Natural killer cell treated with Interleukin-12 subunit alpha and Interleukin-12 subunit beta and Interleukin-15 and Interleukin-18, amount 100 ng/mL, for 72 hours (primary cell): ENCODE measurements around the gene RIPPLY3. TPM values are rescaled to one million over a fixed set of nuclear protein-coding genes. Genes with fewer than 3 reads are reported as not detected.
"Not testable (repeated sequence)": the region's sequence is repeated elsewhere in the genome, so short reads cannot be mapped to it uniquely, and the experiment has no call there.

Source experiments
- ATAC-seq, 2 donors: fragments of 150-1000 bp; cut with Tn5 transposase in 1 of 2; sonication (Bioruptor Pico), chemical (Tn5 transposase) in 1 of 2; 2 replicates each; pipeline ENCODE4 v1.10.0; 2021
- DNase-seq: peaks from one replicate; pipeline ENCODE4 v3.0.0; 2022; ENCODE audit warnings: low spot score
- H3K27ac Mint-ChIP-seq, 2 donors: 1 replicate in 1 of 2; 2 replicates in 1 of 2; pipeline ENCODE4 v1.8.0; 2022; ENCODE audit warnings: mixed read lengths in 2 of 2, mild to moderate bottlenecking in 1 of 2, moderate library complexity in 1 of 2
- H3K27me3 Mint-ChIP-seq, 2 donors: 1 replicate in 1 of 2; 2 replicates in 1 of 2; pipeline ENCODE4 v1.8.0; 2022; ENCODE audit warnings: mixed read lengths in 2 of 2
- H3K36me3 Mint-ChIP-seq: one replicate; pipeline ENCODE4 v1.8.0; 2022; ENCODE audit warnings: mixed read lengths
- H3K4me1 Mint-ChIP-seq, 2 donors: 1 replicate in 1 of 2; 2 replicates in 1 of 2; pipeline ENCODE4 v1.8.0; 2022; ENCODE audit warnings: low read depth in 2 of 2, mixed read lengths in 2 of 2, mild to moderate bottlenecking in 1 of 2
- H3K4me3 Mint-ChIP-seq: one replicate; pipeline ENCODE4 v1.8.0; 2022; ENCODE audit warnings: mixed read lengths
- H3K9me3 Mint-ChIP-seq: 2 replicates; pipeline ENCODE4 v1.8.0; 2022; ENCODE audit warnings: mixed read lengths
- total RNA-seq, 2 donors: library from RNA; stranded (reverse); gene quantifications; one replicate each; pipeline ENCODE4 v1.2.3, GENCODE V29; 2022

The RIPPLY3 gene
- total RNA-seq, 2 donors from 2014 or later = not detected

DNA sequence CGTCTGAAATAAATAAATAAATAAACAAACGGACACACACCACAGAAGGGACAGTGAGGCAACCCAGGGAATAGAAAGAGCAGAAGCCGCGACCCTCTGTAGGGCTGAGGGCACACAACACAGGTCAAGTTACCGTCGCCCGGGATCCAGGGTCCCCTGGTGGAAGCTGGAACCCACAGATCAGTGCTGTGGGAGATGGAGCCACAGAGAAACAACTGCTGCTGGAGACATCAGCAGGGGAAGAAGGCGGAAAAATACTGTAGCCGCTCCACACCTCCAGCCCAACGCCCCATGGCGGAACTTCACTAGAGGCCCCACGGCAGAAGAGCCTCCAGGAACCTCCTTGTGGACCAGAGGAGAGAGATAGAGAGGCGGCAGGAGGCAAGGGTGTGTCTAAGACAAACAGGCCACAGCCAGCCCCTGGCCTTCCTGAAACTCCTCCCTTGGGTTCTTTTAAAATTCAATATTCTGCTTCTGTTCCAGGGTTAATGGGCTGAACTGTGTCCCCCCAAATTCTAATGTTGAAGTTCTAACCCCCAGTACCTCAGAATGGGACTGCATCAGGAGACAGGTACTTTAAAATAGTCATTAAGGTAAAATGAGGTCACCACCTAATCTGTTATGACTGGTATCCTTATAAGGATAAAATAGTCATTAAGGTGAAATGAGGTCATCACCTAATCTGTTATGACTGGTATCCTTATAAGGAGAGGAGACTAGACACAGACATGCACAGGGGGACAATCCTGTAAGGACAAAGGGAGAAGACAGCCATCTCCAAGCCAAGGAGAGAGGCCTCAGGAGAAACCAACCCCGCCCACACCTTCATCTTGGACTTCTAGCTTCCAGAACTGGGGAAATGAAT lies 32.3 kb upstream of the RIPPLY3 start:
- Mint-ChIP-seq H3K9me3 (no peaks in the 10 kb centered on the region), H3K27me3 (no peaks in the 10 kb centered on the region), H3K4me1 (peaks cover 14 to 20% of the 10 kb centered on the region in 2 donors), H3K4me3 (no peak overlapping the region), H3K27ac (peak overlapping the region in 1 of 2 donors; percentile 3), H3K36me3 (no peaks in the 10 kb centered on the region)
- DNase-seq = no peak
- ATAC-seq = peak in 1 of 2 donors; percentile 58

DNA sequence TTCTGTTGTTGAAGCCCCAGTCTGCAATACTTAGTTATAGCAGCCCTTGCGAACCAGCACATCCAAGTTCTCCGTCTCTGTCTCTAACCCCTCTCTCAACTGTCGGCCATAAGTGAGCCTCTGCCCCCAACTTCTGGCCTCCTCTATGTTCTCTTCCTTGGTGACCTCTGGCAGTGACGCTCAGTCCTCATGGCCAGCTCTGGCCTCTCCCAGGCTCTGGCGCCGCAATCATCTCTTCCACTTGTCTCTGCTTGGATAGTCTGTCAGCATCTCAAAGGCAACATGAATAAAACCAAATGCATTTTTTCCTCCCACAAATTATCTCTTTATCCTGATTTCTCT lies 31.7 kb upstream of the RIPPLY3 start:
- peaks cover 14 to 20% of the 10 kb centered on the region in 2 donors for H3K4me1 Mint-ChIP-seq
- H3K9me3 Mint-ChIP-seq = no peaks in the 10 kb centered on the region
- no peaks in the 10 kb centered on the region for H3K27me3 Mint-ChIP-seq
- no peak for ATAC-seq
- H3K27ac Mint-ChIP-seq = no peak overlapping the region
- no peak for DNase-seq
- H3K36me3 Mint-ChIP-seq = no peaks in the 10 kb centered on the region
- H3K4me3 Mint-ChIP-seq = no peak overlapping the region

DNA sequence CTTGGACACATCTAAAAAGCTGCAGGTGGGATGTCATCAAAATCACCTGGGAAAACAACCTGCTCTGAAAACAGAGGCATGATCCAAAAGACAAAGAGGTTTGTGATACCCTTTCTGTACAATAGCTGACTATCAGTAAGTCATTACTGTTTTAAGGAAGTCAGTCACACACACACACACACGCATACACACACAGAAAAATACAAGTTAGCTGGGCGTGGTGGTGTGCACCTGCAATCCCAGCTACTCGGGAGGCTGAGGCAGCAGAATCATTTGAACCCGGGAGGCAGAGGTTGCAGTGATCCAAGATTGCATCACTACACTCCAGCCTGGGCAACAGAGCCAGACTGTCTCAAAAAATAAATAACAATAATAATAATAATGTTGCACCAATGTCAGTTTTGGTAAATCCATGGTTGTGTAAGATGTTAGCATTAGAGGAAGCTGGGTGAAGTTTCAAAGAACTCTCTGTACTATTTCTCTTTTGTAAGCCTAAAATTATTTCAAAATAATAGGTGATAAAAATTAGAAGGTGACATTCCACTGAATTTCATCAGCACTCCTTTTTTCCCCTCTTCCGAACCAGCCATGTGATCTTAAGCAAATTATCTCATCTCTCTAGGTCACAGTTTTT lies 30.2 kb upstream of the RIPPLY3 start:
- Mint-ChIP-seq H3K27ac (peak overlapping the region; percentile 61 to 74), H3K9me3 (no peaks in the 10 kb centered on the region), H3K4me3 (peak overlapping the region; percentile 45), H3K4me1 (peaks cover 14 to 24% of the 10 kb centered on the region in 2 donors), H3K27me3 (peaks cover 0 to 4% of the 10 kb centered on the region in 2 donors), H3K36me3 (no peaks in the 10 kb centered on the region)
- no peak for ATAC-seq
- DNase-seq = no peak

GRCh38 chr21:36976882-36977651 lies 29.4 kb upstream of the RIPPLY3 start:
- H3K4me1 Mint-ChIP-seq = peaks cover 14 to 24% of the 10 kb centered on the region in 2 donors
- H3K36me3 Mint-ChIP-seq = no peaks in the 10 kb centered on the region
- H3K27ac Mint-ChIP-seq = peak overlapping the region; percentile 61 to 74
- H3K4me3 Mint-ChIP-seq = peak overlapping the region; percentile 45
- H3K27me3 Mint-ChIP-seq = peaks cover 0 to 4% of the 10 kb centered on the region in 2 donors
- no peaks in the 10 kb centered on the region for H3K9me3 Mint-ChIP-seq
- DNase-seq (no peak), ATAC-seq (peak; percentile 57 to 77)

DNA sequence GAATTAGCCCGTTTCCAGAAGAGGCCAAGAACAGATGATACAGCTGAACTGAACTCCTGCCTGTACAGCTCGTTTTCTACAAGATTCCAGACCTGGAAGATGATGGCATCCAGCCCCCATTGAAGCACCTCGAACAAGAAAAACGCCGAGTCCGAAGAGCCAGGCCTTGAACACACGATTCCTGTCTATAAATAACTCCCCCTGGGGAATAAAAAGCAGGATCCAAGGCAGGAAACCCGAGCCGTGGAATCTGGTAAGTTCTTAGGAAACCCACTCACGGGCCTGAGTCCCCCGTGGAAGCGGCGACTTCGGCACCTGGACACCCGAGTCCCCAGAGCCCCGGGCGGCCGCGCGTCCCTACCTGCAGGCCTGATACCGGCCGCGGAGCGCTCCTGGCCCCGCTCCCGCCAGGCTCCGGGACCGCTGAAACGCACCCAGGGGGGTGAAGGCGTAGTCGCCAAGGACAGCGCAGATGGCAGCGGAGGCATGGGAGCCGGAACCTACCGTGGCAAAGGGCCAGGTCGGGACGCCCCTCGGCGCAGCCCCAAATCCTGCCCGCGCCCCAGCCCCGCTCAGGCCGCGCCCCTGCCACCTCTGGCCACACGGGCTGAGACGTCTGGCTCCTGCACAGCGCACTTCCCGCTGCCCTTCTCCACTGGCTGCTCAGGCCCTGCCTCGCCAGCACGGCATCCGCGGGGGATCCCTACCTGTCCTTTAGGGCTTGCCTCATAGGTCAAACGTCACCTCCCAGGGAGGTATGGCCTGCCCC lies 26.0 kb upstream of the RIPPLY3 start:
- Mint-ChIP-seq H3K27ac (peak overlapping the region in 1 of 2 donors; percentile 54), H3K36me3 (no peaks in the 10 kb centered on the region), H3K9me3 (no peaks in the 10 kb centered on the region), H3K27me3 (peaks cover 0 to 4% of the 10 kb centered on the region in 2 donors), H3K4me3 (peak overlapping the region; percentile 61), H3K4me1 (peaks cover 14 to 24% of the 10 kb centered on the region in 2 donors)
- no peak for DNase-seq
- ATAC-seq = peak; percentile 67 to 70

DNA sequence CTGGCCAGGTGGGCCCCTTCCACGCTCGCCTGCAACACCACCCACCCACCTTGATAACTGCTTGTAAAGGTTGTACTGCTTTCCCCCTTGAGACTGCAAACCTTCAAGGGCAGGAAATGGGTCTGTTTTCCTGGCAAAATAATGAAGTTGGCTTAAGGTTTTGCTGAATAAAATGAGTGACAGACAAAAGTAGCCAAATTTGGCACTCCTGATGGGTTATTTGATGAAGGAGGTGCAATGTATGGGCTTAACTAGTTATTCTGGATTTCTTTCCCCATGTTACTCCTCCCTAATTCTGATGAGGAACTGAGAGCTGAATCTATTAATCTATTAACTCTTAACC lies 25.5 kb upstream of the RIPPLY3 start:
- no peaks in the 10 kb centered on the region for H3K9me3 Mint-ChIP-seq
- no peaks in the 10 kb centered on the region for H3K36me3 Mint-ChIP-seq
- no peak for ATAC-seq
- H3K4me3 Mint-ChIP-seq = peak overlapping the region; percentile 61
- H3K4me1 Mint-ChIP-seq = peaks cover 14 to 24% of the 10 kb centered on the region in 2 donors
- no peak for DNase-seq
- H3K27me3 Mint-ChIP-seq = peaks cover 0 to 4% of the 10 kb centered on the region in 2 donors
- peak overlapping the region in 1 of 2 donors; percentile 54 for H3K27ac Mint-ChIP-seq

GRCh38 chr21:36981977-36982700 lies 24.4 kb upstream of the RIPPLY3 start:
- no peaks in the 10 kb centered on the region for H3K9me3 Mint-ChIP-seq
- no peaks in the 10 kb centered on the region for H3K36me3 Mint-ChIP-seq
- DNase-seq = no peak
- no peak for ATAC-seq
- H3K27ac Mint-ChIP-seq = no peak overlapping the region
- peaks cover 7 to 16% of the 10 kb centered on the region in 2 donors for H3K4me1 Mint-ChIP-seq
- no peak overlapping the region for H3K4me3 Mint-ChIP-seq
- H3K27me3 Mint-ChIP-seq = peaks cover 0 to 4% of the 10 kb centered on the region in 2 donors

GRCh38 chr21:36985751-36986594 lies 20.5 kb upstream of the RIPPLY3 start:
- Mint-ChIP-seq H3K9me3 (no peaks in the 10 kb centered on the region), H3K27me3 (peaks cover 0 to 1% of the 10 kb centered on the region in 2 donors), H3K36me3 (no peaks in the 10 kb centered on the region), H3K4me3 (no peak overlapping the region), H3K27ac (no peak overlapping the region), H3K4me1 (peaks cover 14 to 18% of the 10 kb centered on the region in 2 donors)
- DNase-seq (no peak), ATAC-seq (no peak)

GRCh38 chr21:36987845-36988244 lies 18.7 kb upstream of the RIPPLY3 start:
- peaks cover 14 to 17% of the 10 kb centered on the region in 2 donors for H3K4me1 Mint-ChIP-seq
- no peaks in the 10 kb centered on the region for H3K9me3 Mint-ChIP-seq
- no peaks in the 10 kb centered on the region for H3K27me3 Mint-ChIP-seq
- H3K4me3 Mint-ChIP-seq = no peak overlapping the region
- DNase-seq = no peak
- peak overlapping the region; percentile 60 to 66 for H3K27ac Mint-ChIP-seq
- H3K36me3 Mint-ChIP-seq = no peaks in the 10 kb centered on the region
- no peak for ATAC-seq

GRCh38 chr21:36988536-36988935 lies 18.0 kb upstream of the RIPPLY3 start:
- peak overlapping the region; percentile 60 to 66 for H3K27ac Mint-ChIP-seq
- no peaks in the 10 kb centered on the region for H3K9me3 Mint-ChIP-seq
- H3K4me3 Mint-ChIP-seq = peak overlapping the region; percentile 47
- H3K36me3 Mint-ChIP-seq = no peaks in the 10 kb centered on the region
- peaks cover 14 to 20% of the 10 kb centered on the region in 2 donors for H3K4me1 Mint-ChIP-seq
- ATAC-seq = no peak
- DNase-seq = no peak
- H3K27me3 Mint-ChIP-seq = no peaks in the 10 kb centered on the region

DNA sequence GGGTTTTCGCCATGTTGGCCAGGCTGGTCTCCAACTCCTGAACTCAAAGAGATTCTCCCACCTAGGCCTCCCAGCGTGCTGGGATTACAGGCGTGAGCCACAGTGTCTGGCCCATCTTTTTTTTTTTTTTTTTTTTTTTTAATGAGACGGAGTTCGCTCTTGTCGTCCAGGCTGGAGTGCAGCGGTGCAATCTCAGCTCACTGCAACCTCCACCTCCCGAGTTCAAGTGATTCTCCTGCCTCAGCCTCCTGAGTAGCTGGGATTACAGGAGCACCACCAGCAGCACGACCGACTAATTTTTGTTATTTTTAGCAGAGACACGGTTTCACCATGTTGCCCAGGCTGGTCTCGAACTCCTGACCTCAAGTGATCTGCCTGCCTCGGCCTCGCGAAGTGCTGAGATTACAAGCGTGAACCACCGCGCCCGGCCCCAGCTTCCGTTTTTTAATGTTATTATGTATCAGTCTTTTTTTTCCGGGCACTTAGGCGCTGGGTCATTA lies 17.3 kb upstream of the RIPPLY3 start:
- H3K27me3 Mint-ChIP-seq, H3K36me3 Mint-ChIP-seq, ATAC-seq, H3K9me3 Mint-ChIP-seq, DNase-seq: not testable (repeated sequence)
- peak overlapping the region; percentile 84 to 85 for H3K27ac Mint-ChIP-seq
- H3K4me1 Mint-ChIP-seq = peaks cover 14 to 20% of the 10 kb centered on the region in 2 donors
- H3K4me3 Mint-ChIP-seq = peak overlapping the region; percentile 84
